AG04450 (cell line): ENCODE measurements around the gene OR7D2. TPM values are rescaled to one million over a fixed set of nuclear protein-coding genes. Genes with fewer than 3 reads are reported as not detected.

Experiments used
- CTCF ChIA-PET: fragments of 300-600, 350-600 bp; formaldehyde crosslinking; extraction: SDS; loops from one replicate; lab custom pipeline; 2022; ENCODE audit warnings: antibody characterized with exemption, inconsistent platforms; lab: Charles Lee
- POLR2A ChIA-PET: fragments of 350-600 bp; formaldehyde crosslinking; extraction: SDS; loops from one replicate; lab custom pipeline; 2021; ENCODE audit warnings: antibody characterized with exemption, inconsistent platforms; lab: Yijun Ruan, JAX
- DNase-seq: peaks from one replicate; pipeline ENCODE4 v3.0.0-alpha.2; 2011; ENCODE audit warnings: low read depth, low spot score
- H3K27ac ChIP-seq: one replicate; pipeline ENCODE4 v1.5.1; 2012; ENCODE audit warnings: low read depth, low read length, control low read depth
- H3K27me3 ChIP-seq: one replicate; pipeline ENCODE4 v1.6.0; 2012; ENCODE audit warnings: low read length; ENCODE audit not compliant: control insufficient read depth, insufficient read depth
- H3K4me3 ChIP-seq: 2 replicates; pipeline ENCODE4 v1.5.1; 2011; ENCODE audit warnings: mild to moderate bottlenecking, low read depth, low read length, control low read depth
- H3K9me3 ChIP-seq: 2 replicates; pipeline ENCODE4 v1.5.1; 2012; ENCODE audit warnings: low read length; ENCODE audit not compliant: control insufficient read depth, insufficient read depth
- CTCF ChIP-seq: IDR thresholded peaks from 2 replicates; pipeline ENCODE4 v1.5.1; 2011; ENCODE audit warnings: low read depth, low read length, control low read depth, inconsistent platforms
- polyA plus RNA-seq: library from polyadenylated mRNA; depleted of rRNA; stranded (reverse); fragments of >200 nt; gene quantifications from 2 replicates; pipeline ENCODE4 v1.2.3, GENCODE V29; 2011

OR7D2 gene
- polyA plus RNA-seq, 1 experiment, result not detected

- H3K9me3 ChIP-seq, result peaks cover 80% of the 10 kb centered on the region
- POLR2A ChIA-PET, result no interaction called here
- TF ChIP-seq CTCF, result no peak
- H3K27ac ChIP-seq, result no peak overlapping the region
- H3K4me3 ChIP-seq, result no peak overlapping the region
- no peak for DNase-seq
- CTCF ChIA-PET, result no interaction called here
- H3K27me3 ChIP-seq, result no peaks in the 10 kb centered on the region
Measured at GRCh38 chr19:9151367-9151766, 27.4 kb upstream of the OR7D2 start.

DNA sequence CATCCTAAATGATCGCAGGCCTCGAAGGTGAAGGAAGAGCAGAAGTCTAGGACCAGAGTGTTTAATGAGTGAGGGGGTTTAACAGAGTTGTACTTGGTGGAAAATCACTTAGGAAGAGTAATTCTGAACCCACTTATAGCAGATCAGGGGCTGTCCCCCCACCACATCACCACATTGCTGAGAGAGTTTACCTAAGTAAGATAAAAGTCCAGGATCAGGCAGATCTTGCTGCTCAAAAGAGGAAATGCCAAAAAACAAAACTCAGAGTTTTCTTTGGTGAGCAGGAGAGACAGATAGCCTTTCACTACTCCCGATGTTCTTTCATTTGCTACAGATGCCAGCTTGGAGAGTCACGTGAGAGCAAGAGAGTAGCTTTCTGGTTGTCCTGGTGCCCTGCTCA lies 23.2 kb upstream of the OR7D2 start:
- ChIA-PET POLR2A (no interaction called here), CTCF (no interaction called here)
- no peaks in the 10 kb centered on the region for H3K27me3 ChIP-seq
- H3K4me3 ChIP-seq, result no peak overlapping the region
- no peak for DNase-seq
- peaks cover 83% of the 10 kb centered on the region for H3K9me3 ChIP-seq
- no peak overlapping the region for H3K27ac ChIP-seq
- no peak for TF ChIP-seq CTCF

DNA sequence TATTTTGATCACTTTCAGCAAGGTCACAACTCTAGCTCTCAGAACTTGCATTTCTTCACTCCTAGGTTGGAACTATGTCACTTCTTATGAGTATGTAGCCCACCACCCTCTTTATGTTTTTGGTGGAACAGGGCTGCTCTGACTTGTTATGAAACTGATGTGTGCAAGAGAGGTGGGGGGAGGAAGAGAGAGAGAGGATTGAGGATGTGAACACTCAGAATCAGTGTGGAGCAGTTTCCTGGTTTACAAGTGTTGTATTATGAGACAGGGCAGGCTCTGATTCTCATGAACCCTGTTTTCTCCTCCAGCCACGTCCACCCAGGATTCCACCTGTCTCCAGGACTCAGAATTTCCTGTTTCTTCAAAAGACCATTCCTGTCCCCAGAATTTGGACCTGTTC lies 22.5 kb upstream of the OR7D2 start:
- CTCF ChIA-PET, result no interaction called here
- DNase-seq, result no peak
- POLR2A ChIA-PET, result no interaction called here
- no peak overlapping the region for H3K27ac ChIP-seq
- H3K9me3 ChIP-seq, result peaks cover 85% of the 10 kb centered on the region
- H3K4me3 ChIP-seq, result no peak overlapping the region
- H3K27me3 ChIP-seq, result no peaks in the 10 kb centered on the region
- TF ChIP-seq CTCF, result no peak

- no peak overlapping the region for H3K27ac ChIP-seq
- no peak for TF ChIP-seq CTCF
- H3K4me3 ChIP-seq, result no peak overlapping the region
- POLR2A ChIA-PET, result no interaction called here
- CTCF ChIA-PET, result no interaction called here
- H3K9me3 ChIP-seq, result peaks cover 93% of the 10 kb centered on the region
- no peak for DNase-seq
- H3K27me3 ChIP-seq, result no peaks in the 10 kb centered on the region
Measured at GRCh38 chr19:9159891-9160290, 18.9 kb upstream of the OR7D2 start.

DNA sequence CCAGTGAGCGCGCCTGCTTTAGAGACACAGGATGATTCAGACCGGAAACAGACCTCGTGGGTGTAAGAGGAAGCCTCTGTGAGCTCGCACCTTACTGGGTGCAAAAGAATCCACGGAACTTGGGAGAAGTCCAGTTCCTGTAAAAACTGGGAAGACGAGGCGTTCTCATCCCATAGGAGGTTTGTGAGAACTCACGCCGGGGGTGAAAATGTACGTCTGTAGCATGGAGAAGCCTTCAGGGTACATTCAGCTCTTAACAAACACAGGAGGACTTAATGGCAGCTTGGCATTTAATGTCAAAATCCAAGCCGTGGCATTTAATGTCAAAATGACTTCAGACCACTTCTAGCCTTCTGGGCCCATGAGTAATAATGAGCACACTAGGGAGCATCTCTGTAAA lies 17.4 kb upstream of the OR7D2 start:
- H3K27me3 ChIP-seq, result no peaks in the 10 kb centered on the region
- ChIA-PET POLR2A (no interaction called here), CTCF (no interaction called here)
- TF ChIP-seq CTCF, result no peak
- H3K27ac ChIP-seq, result no peak overlapping the region
- DNase-seq, result no peak
- H3K9me3 ChIP-seq, result peaks cover 83% of the 10 kb centered on the region
- H3K4me3 ChIP-seq, result no peak overlapping the region
